AG10803 (cell line): ENCODE data around the gene FBXL17.

Experiments
- DNase-seq: peaks from one replicate; pipeline ENCODE4 v3.0.0; 2010; ENCODE audit warnings: low read depth
- H3K4me3 ChIP-seq: 2 replicates; pipeline ENCODE4 v1.5.1; 2011; ENCODE audit warnings: mild to moderate bottlenecking, low read length, control low read depth
- CTCF ChIP-seq: conservative IDR thresholded peaks from 2 replicates; pipeline ENCODE4 v1.5.1; 2011; ENCODE audit warnings: mild to moderate bottlenecking, low read length, control low read depth, inconsistent platforms

FBXL17 gene

GRCh38 chr5:107955321-107955720 is 426.6 kb downstream of the FBXL17 start:
- no peak overlapping the region for H3K4me3 ChIP-seq
- no peak for TF ChIP-seq CTCF
- DNase-seq, result no peak

GRCh38 chr5:107954254-107954653 is 427.6 kb downstream of the FBXL17 start:
- no peak for TF ChIP-seq CTCF
- peak; percentile 4 for DNase-seq
- no peak overlapping the region for H3K4me3 ChIP-seq

GRCh38 chr5:107952450-107952849 is 429.4 kb downstream of the FBXL17 start:
- no peak for TF ChIP-seq CTCF
- H3K4me3 ChIP-seq, result no peak overlapping the region
- DNase-seq, result no peak

GRCh38 chr5:107951309-107951708 is 430.6 kb downstream of the FBXL17 start:
- no peak for DNase-seq

DNA sequence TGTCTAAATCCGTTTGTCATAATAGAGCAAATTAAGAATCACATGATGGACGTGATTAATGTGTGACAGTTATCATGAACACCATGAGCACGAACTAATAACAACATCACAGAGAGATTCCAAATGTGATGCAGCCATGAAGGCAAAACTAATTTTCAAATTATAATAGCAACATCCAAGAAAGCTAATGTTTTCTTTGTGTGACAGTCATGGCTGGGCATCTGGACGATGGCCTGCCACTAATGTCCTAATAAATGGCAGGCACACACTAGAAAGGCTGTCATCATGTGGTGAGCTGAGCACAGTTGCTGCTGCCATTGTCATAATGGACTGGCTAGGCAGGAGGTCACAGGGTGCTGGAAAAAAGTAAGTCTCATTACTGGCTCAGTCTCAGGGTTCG is 431.1 kb downstream of the FBXL17 start:
- no peak overlapping the region for H3K4me3 ChIP-seq
- DNase-seq, result no peak
- TF ChIP-seq CTCF, result no peak

More at GRCh38 chr5:107951309-107951708, 430.6 kb downstream of the FBXL17 start:
- no peak for TF ChIP-seq CTCF
- H3K4me3 ChIP-seq, result no peak overlapping the region

DNA sequence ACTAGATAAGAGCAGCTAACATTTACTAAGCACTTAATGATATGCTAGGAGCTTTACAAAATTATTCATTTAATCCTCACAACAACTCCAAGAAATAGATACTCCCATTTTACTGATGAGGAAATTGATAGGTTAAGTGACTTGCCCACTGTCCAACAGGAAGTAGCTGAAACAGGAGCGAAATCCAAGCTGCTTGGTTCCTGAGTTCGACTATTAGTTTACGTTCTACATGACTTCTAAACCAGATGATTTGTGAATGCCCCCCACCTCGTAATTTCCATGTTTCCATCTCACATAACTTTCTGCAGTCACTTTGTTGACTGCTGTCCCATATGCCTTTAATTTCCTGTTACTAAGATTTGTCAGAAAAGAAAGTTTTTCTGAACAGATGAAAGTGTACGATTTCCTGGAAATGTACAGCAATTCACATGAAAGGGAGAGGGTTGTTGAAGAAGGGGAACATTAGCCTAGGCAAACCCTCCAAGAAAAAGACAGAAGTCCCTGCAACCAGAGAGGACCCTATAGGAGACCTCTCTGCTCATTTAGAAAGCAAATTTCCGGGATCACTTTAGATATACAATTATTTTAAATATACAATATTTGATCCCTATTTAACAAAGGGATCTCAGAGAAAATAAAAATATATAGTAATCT is 432.1 kb downstream of the FBXL17 start:
- no peak for TF ChIP-seq CTCF
- peak; percentile 0 for DNase-seq
- no peak overlapping the region for H3K4me3 ChIP-seq

DNA sequence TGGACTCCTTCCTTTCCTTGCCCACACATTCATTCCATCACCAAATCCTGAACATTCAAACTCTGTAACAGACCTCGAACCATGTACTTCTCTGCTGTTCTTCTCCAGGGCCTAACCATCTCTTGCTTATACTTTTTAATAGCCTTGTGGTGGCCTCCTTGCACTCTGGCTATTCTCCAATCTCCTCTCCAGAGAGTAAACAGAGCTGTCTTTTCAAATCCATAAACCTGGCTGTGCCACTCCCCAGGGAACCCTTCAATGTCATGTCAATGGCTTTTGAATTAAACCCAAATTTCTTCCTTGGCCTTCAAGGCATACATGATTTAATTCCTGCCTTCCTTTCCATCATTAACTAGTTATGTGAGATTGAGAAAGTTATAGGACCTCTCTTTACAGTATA is 433.5 kb downstream of the FBXL17 start:
- no peak for DNase-seq
- TF ChIP-seq CTCF, result no peak

More for the DNA sequence above, 433.5 kb downstream of the FBXL17 start:
- no peak overlapping the region for H3K4me3 ChIP-seq
